ENCODE data around the gene SRPK1.
A peak's percentile ranks its signal among the peaks of the same experiment; 100 is the strongest.

Gene SRPK1

DNA sequence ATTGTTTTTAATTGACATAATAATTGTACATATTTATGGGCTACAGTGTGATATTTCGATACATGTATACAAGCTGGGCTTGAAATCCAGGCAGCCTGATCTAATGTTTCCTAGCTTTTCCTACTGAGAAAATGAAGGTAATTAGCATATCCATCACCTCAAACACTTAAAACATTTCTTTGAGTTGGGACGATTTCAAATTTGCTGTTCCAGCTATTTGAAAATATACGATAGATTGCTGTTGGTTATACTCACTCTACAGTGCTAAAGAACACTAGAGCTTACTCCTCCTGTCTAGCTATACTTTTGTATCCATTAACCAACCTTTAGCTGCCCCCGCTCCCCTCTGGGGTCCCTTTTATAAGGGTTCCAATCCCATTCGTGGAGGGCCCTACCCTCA, 111.1 kb downstream of the SRPK1 start:
- DNase-seq: no peak

DNA sequence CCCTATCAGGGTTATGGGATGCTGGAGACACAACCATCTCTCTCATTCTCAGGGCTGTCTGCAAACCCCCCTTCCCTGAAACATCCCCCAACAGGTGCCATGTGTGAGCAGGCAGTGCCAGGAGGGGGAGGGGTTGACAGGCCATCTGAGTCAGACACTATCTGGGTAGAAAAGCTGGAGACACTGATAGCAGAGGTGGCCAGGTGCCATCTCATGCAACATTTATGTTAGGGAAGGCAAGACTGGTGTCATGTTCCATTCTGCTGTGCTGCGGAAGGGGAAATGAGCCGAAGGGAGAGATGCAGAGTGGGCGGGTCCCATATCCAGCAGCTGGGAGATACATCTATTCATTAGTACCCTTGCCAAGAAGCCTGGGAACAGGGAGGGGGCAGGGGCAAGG, 112.2 kb downstream of the SRPK1 start:
- peak; percentile 98 for DNase-seq

DNA sequence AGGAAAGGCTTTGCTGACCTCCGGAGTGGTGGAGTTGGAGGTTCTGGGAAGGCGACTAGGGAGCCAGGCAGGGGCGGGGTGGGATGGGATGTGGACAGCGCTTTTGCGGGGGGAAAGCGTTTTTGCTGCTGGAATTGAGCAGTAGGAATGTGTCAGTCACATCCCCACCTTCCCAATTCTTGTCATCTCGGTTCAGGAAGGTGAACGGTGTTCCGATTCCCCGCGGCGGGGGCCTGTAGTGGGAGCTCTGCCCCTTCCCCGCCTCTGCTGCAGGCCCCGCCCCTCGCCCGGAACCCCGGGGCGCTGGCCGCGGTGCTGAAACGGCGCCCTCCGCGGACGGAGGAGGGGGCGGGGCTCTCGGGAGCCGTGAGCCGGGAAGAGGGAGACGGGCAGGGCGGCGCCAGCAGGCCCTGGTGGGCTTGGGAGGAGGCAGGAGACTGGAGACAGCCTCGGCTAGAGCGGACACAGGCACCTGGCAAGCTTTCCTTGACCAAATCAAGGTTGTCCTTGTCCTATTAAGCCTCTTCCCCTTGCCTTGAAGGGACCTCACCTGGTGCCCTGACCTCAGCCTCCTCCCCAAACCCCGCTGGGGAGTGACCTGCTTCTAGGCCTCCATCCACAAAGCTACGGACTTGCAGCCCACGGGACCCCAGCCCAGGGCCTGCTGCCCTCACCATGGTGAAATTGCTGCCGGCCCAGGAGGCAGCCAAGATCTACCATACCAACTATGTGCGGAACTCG, 115.7 kb downstream of the SRPK1 start, which contains the start of gene LHFPL5:
Gene LHFPL5 (plus strand): TSS at position 357 of the 741 bp plus-strand sequence. CDS start 319 bp downstream, at position 676.
- DNase-seq: peak; percentile 87

DNA sequence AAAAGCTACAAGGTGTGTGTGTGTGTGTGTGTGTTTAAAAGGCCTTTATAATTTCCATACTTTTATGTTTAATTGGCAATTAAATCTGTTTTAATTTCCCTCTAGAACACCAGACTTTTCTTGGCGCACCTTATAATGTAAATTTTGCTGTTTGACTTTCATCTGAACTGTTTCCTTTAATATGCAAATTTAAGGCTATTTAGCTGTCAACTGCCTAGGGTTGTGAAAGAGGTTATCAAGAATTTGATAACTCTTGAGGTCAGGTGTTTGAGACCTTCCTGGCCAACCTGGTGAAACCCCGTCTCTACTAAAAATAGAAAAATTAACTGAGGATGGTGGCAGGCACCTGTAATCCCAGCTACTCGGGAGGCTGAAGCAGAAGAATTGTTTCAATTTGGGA, 119.8 kb downstream of the SRPK1 start:
- DNase-seq: no peak

DNA sequence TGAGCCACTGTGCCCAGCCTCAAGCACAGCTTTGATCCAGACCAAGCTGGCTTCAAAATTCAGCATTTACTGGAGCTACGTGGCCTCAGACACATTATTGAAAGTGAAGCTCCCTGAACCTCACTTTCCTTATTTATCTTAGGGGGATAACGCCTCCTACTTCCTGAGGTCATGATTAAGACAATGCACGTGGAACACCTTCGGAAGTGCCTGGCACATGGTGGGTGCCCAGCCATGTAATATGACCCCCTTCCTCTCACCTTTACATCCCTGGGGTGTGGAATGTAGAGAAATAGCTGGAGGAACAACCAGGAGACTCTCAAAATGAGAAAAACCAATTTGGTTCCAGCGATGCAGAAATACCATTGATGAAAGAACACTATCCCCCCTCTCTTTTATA, 122.2 kb downstream of the SRPK1 start:
- DNase-seq: no peak

DNA sequence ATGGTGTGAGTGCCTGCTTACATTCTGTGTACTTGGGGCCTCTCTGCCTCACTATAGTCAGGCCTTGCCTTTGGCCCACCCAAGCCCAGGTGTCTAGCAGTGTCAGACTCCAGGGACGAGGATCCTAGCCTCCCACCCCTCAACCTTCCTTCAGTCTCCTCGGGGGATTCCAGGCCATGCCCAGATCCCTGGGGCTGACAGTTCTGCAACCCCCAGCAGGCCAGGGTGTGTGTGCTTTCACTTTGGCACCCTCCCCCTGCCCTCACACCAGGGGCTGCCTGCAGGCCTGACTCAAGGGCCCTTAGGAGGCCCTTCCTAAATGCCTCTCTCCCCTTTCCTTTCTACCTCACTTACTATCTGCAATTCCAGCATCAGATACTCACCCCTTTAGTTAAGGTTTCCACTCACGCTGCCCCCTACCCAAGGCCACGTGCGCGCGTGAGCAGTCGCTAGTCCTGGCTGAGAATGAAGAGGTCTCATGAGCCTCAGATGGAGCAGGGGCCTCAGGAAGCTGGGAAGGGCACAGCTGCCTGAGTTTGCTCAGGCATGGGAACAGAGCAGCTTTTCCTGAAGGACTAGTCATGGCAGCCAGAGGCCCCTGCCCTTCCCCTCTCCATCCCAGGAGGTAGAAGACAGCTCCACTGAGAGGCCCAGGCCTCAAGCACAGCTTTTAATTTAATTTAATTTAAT, 122.9 kb downstream of the SRPK1 start:
- DNase-seq: no peak

DNA sequence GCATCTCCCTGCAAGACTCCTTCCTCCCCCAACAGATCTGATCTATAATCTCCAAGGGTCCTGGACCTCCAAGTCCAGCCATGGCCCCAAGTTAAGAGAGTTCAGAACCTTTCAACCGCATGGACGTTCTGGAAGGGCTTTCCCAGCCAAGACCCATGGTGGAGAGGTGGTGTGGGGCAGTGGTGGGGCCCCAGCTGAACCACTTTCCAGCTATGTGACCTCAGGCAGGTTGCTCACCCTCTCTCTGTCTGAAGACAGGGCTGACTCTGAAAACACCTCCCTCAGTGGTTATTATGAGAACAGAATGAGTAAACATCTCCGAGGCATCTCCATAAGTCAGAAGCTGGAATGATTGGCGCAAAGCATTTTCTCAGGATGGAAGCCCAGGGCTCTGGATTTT, 124.7 kb downstream of the SRPK1 start:
- DNase-seq: no peak

DNA sequence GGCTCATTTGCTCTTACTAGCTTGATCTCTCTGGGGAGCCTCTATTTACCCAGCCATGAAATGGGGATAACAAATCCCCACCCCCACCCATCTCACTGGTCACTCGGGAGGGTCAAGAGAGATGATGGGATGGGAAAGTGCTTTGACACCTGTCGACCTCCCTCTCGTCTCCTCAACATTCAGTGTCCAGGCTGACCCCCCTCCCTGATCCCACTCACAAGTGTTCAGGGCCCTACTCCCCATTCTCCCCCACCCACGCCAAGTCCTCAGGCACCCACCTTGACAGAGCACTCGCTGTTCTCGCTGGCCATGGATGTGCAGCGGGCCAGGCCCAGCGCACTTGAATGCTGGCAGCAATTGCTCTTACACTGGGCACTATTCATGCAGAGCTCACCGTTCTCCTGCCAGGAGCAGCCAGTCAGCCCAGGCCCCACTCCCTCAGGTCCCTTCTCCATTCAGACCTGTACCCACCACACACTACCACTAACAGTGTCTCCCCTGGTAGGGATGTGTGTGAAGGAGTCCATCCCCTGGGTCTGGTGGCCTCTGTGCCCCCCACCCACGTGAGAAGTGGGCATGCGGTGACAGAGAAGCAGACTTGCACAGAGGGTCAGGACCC, 125.3 kb downstream of the SRPK1 start:
- DNase-seq: no peak

DNA sequence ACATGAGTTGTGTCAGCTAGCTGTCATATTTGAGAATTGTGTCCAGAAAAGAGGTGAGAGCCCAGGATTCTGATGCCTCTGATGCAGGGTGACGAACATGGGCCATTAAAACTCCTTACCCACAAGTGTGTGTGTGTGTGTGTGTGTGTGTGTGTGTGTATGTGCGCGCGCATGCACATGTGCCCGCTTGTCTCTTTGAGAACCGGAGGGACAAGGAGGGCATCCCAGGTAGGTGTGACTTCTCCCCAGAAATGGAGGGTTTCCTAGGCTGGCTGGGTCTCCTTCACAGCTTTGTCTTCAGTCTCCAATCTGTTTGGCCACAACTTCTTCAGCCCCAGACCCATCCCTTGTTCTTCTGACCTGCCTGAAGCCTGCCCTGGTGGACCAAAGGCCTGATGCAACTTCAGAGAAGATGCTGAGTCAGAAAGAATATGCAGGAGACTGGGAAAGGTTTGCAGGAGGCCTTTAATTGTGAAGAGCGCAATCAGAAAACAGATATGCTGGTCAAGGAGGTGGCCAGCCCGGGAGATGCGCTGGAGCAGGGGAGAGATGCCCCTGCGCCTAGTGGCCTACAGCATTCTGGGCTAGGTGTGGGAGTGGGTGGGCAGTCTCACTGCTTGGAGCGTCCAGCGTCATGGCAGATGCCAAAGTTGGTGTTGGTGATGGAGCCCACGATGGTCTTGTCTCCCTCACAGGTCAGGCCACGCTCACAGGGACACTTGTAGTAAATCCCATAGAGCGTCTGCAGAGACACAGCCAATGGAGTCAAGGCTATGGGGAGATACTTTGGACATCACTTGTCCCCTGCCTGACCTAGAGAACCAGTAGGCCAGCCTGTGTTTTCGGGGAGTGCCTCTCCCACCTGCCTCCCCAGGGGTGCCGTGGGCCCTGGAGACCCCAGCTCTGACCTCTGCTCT, 126.1 kb downstream of the SRPK1 start:
- DNase-seq: no peak

DNA sequence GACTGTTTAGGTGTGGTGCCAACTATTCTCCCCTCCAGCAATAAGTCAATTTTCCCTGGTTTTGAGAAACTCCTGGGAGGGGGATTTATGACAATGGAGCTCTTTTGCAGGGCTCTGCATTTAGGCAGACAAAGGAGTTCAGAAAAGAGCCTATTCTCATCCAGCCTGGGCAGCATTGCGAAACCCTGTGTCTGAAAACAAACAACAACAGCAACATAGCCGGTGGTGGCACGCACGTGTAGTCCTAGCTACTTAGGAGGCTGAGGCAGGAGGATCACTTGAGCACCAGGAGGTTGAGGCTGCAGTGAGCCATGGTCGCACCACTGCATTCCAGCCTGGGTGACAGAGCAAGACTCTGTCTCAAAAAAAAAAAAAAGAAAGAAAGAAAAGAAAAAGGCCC, 130.2 kb downstream of the SRPK1 start:
- no peak for DNase-seq

DNA sequence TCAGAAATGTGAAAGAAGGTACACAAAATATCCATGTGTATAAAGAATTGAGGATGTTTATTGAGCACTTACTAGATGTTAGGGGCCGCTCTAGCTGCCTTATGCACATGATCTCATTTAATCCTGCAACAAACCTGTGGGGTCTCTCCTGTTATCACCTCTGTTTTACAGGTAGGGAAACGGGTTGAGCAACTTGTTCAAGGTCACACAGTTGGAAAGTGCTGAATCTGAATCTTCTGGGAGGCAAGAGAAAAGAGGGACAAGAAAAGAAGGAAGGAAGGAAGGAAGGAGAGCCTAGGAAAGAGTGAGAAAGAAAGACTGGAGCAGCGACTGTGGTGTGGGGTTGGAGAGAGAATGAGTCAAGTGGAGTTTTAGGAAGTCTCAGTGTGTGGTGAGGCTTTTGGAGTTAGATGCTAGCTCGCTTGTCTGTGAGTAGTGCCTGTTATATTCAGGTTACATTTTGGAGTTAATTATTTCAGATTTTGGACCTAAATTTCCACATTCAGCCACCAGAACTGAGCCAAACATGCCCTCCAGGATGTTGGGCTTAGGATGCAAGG, 132.4 kb downstream of the SRPK1 start:
- no peak for DNase-seq

DNA sequence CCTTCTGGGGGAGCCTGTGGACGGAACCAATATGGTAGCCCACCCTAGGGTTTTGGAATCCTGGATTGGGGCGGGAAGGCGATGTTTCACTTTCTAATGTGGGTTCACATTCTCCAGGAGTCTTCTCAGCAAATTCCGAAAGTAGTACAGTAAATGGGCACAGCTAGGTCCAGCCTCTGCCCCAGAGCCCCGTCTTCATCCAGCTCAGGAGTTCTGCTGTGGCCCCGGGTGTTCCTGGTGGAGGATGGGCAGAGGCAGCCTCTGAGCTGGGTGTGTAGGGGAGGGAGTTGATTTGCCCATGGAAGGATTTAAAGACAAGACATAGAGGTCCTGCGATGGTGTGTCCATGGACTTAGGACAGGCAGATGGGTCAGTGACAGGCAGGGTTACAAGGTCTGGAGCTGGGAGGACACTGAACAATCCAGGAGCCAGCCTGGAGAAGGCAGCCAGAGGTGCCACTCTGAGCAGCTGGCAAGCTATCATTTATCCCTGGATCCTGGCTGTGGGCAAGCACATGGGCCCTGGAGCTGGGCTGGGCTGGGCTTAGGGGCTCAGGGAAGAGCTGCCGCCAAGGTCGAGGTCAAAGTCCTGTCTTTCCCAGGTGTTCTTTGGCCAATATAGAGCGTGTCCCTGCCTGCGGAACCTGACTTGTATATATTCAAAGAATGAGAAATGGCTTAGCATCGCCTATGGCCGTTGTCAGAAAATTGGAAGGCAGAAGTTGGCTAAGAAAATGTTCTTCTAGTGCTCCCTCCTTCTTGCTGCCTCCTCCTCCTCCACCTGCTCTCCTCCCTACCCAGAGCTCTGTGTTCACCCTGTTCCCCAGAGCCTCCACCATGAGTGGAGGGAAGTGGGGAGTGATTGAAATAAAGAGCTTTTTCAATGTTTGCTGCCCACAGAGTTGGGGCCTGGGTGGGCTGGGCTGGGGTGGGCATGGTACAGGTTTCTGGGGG, 133.4 kb downstream of the SRPK1 start:
- no peak for DNase-seq

DNA sequence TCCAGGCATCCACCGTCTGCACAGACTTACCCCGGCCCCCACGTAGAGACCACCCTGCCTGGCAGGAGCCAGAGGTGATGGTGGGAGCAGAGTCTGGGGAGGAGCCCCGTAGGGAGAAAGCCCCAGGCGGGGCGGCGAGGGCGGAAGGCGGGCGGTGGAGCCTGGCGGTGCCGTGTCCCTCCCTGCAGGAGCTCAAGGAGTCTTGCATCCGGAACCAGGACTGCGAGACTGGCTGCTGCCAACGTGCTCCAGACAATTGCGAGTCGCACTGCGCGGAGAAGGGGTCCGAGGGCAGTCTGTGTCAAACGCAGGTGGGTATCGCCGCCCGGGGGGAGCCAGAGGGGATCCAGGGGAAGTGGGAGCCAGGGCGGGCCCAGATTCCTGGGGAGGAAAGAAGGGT, 134.1 kb downstream of the SRPK1 start:
- DNase-seq: no peak

DNA sequence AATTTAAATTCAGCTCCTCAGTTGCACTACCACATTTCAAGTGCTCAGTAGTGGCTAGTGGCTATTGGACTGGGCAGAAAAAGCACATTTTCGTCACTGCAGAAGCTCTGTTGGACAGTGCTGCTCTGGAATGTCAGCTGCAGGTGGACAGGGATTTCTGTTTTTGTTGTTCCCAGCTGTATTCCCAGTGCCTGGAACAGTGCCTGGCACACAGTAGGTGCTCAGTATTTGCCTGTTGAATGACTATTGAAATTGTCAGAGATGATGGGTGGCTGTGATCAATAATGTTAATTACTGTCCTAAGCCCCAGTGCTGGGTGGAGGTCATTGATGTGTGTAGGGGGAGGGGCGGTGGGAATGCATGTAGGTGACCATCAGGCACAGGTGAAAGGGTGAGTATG, 134.6 kb downstream of the SRPK1 start:
- DNase-seq: no peak

DNA sequence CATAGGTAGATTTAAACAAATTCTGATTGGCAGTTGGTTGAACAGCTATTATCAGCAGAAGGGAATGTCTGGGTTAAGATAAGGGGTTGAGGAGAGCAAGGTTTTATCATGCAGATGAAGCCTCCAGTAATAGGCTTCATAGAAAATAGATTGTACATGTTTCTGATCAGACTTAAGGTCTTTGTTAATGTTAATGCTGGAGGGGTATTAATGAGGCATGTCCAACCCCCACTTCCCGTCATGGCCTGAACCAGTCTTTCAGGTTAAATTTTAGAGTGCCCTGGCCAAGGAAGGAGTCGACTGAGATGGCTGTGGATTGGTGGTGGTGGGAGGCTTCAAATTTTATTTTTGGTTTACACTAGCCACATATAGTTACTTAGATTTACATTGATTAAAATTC, 136.7 kb downstream of the SRPK1 start:
- no peak for DNase-seq

All from NCI-H510A treated with DMSO at 0.1 percent for 48 hours (cell line).